GM23248 (cell line): Measurements from ENCODE around the gene MNX1. TPM values are rescaled to one million over a fixed set of nuclear protein-coding genes. Genes with fewer than 3 reads are reported as not detected.

Experiments
- DNase-seq: peaks from one replicate; pipeline ENCODE4 v3.0.0-alpha.2; 2015
- H2AFZ ChIP-seq: fragments of 200-600 bp; sonication (generic); 2 replicates; pipeline ENCODE4 v1.6.1; 2016; ENCODE audit warnings: antibody characterized with exemption
- H3F3A ChIP-seq: fragments of 200-600 bp; sonication (generic); 2 replicates; pipeline ENCODE4 v1.6.1; 2016; ENCODE audit warnings: mild to moderate bottlenecking, antibody characterized with exemption, mixed run types; ENCODE audit not compliant: insufficient read depth
- H3K27ac ChIP-seq: fragments of 200-600 bp; sonication (generic); 2 replicates; pipeline ENCODE4 v1.5.1; 2016; ENCODE audit warnings: mild to moderate bottlenecking
- H3K27me3 ChIP-seq: fragments of 200-600 bp; sonication (generic); replicated peaks from 2 replicates; pipeline ENCODE4 v1.6.1; 2016; ENCODE audit warnings: mild to moderate bottlenecking; ENCODE audit not compliant: insufficient read depth
- H3K36me3 ChIP-seq: fragments of 200-600 bp; sonication (generic); 2 replicates; pipeline ENCODE4 v1.6.1; 2016; ENCODE audit warnings: low read depth, mild to moderate bottlenecking
- H3K4me1 ChIP-seq: fragments of 200-600 bp; sonication (generic); 2 replicates; pipeline ENCODE4 v1.6.1; 2016; ENCODE audit warnings: mild to moderate bottlenecking; ENCODE audit not compliant: insufficient read depth
- H3K4me2 ChIP-seq: fragments of 200-600 bp; sonication (generic); one replicate; pipeline ENCODE4 v1.6.1; 2016; ENCODE audit warnings: mild to moderate bottlenecking; ENCODE audit not compliant: unreplicated experiment
- H3K4me3 ChIP-seq: fragments of 200-600 bp; sonication (generic); 2 replicates; pipeline ENCODE4 v1.5.1; 2016; ENCODE audit warnings: mild to moderate bottlenecking
- H3K79me2 ChIP-seq: fragments of 200-600 bp; sonication (generic); 2 replicates; pipeline ENCODE4 v1.6.1; 2016; ENCODE audit warnings: mild to moderate bottlenecking; ENCODE audit not compliant: insufficient read depth
- H3K9ac ChIP-seq: fragments of 200-600 bp; sonication (generic); 2 replicates; pipeline ENCODE4 v1.6.1; 2016; ENCODE audit warnings: mild to moderate bottlenecking
- H3K9me2 ChIP-seq: fragments of 200-600 bp; sonication (generic); 2 replicates; pipeline ENCODE4 v1.6.1; 2016; ENCODE audit warnings: mixed run types, mild to moderate bottlenecking, moderate library complexity; ENCODE audit not compliant: insufficient read depth
- H3K9me3 ChIP-seq: fragments of 200-600 bp; sonication (generic); one replicate; pipeline ENCODE4 v1.6.1; 2017; ENCODE audit warnings: low read depth
- H4K20me1 ChIP-seq: fragments of 200-600 bp; sonication (generic); 2 replicates; pipeline ENCODE4 v1.6.0; 2016; ENCODE audit not compliant: insufficient read depth
- EZH2 ChIP-seq: fragments of 200-600 bp; sonication (generic); IDR thresholded peaks from 2 replicates; pipeline ENCODE4 v1.6.1; 2018; ENCODE audit warnings: antibody characterized with exemption, mild to moderate bottlenecking; ENCODE audit not compliant: insufficient read depth, poor library complexity, severe bottlenecking
- EZH2phosphoT487 ChIP-seq: fragments of 200-600 bp; sonication (generic); IDR thresholded peaks from 2 replicates; pipeline ENCODE4 v1.6.1; 2018; ENCODE audit warnings: antibody characterized with exemption, moderate library complexity, mild to moderate bottlenecking, low read depth; ENCODE audit not compliant: insufficient read depth
- WGBS, 2 experiments: methylation state at CpG; one replicate each; pipeline ENCODE4 v1.1.6; 2015 to 2017; ENCODE audit warnings: low lambda C conversion rate in 2 of 2, low coverage in 1 of 2; ENCODE audit errors: missing lambda C conversion rate in 2 of 2; 5-methylcytosine and 5-hydroxymethylcytosine counted together
- in situ Hi-C: fragments of 300-500 bp; cut with MboI; formaldehyde crosslinking; loops from 2 replicates; pipeline ENCODE4 v1.15.0; 2020
- polyA plus RNA-seq: library from polyadenylated mRNA; unstranded; fragments of >200 nt; fragmentation: Nextera tagmentation; extraction: Ambion mirVana; gene quantifications from 2 replicates; pipeline ENCODE4 v1.2.1, GENCODE V29; 2016
- total RNA-seq: library from RNA; depleted of rRNA; stranded (reverse); fragments of >200 nt; shearing (Covaris generic); gene quantifications from 2 replicates; pipeline ENCODE4 v1.2.3, GENCODE V29; 2014

Gene MNX1
- total and polyA plus RNA-seq, 2 experiments from 2014 or later, result not detected

DNA sequence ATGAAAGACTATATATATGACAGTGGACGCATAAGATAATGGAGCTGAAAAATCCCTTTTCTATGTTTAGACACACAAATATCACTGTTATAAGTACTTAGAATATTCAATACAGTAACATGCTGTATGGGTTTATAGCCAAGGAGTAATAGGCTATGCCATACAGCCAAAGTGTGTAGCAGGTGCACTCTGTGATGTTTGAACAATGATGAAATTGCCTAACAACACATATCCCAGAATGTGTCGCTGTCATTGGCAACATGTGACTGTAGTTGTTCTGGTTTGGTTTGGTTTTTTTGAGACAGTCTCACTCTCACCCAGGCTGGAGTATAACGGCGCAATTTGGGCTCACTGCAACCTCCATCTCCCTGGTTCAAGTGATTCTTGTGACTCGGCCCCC is 34.8 kb downstream of the MNX1 start:
- H3K27ac ChIP-seq, result no peak overlapping the region
- no peaks in the 10 kb centered on the region for H3K9me3 ChIP-seq
- H2AFZ ChIP-seq, result no peak overlapping the region
- no peaks in the 10 kb centered on the region for H3K79me2 ChIP-seq
- DNase-seq, result no peak
- 94 to 99% methylated on average over 5 of the region's 5 CpGs for WGBS, 2 experiments
- in situ Hi-C loops, result no loop called here
- H3K27me3 ChIP-seq, result no peaks in the 10 kb centered on the region
- no peak overlapping the region for H3K4me2 ChIP-seq
- no peaks in the 10 kb centered on the region for H3K4me1 ChIP-seq
- H4K20me1 ChIP-seq, result no peaks in the 10 kb centered on the region
- no peak overlapping the region for H3K4me3 ChIP-seq
- H3K9me2 ChIP-seq, result no peaks in the 10 kb centered on the region
- H3K9ac ChIP-seq, result no peak overlapping the region
- H3F3A ChIP-seq, result no peaks in the 10 kb centered on the region
- 0 out of 2 replicates have a peak, but pooled peaks cover 10% of the 10 kb centered on the region for H3K36me3 ChIP-seq
- TF ChIP-seq EZH2 (no peak), EZH2phosphoT487 (no peak)

DNA sequence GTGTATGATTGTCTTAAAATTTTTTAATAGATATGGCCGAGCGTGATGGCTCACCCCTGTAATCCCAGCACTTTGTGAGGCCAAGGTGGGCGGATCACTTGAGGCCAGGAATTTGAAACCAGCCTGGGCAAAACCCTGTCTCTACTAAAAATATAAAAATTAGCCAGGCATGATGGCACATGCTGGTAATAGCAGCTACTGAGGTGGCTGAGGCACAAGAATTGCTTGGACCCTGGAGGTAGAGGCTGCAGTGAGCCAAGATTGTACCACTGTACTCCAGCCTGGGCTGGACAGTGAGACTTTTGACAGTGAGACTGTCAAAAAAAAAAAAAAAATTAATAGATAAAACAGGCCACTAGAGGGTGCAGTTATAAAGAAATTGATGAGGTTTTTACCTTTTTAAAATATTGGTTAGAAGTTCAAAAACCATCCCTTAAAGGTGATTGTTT is 40.5 kb downstream of the MNX1 start:
- H3K27ac ChIP-seq, result no peak overlapping the region
- H4K20me1 ChIP-seq, result no peaks in the 10 kb centered on the region
- H3K27me3 ChIP-seq, result no peaks in the 10 kb centered on the region
- WGBS, 2 experiments, result 76 to 77% methylated on average over 3 of the region's 3 CpGs
- no peak for TF ChIP-seq EZH2
- no peak for TF ChIP-seq EZH2phosphoT487
- peaks cover 29% of the 10 kb centered on the region; the same call in 1 of the 2 replicates for H3K36me3 ChIP-seq
- H3F3A ChIP-seq, result peaks cover 6% of the 10 kb centered on the region
- H3K4me3 ChIP-seq, result no peak overlapping the region
- H2AFZ ChIP-seq, result no peak overlapping the region
- in situ Hi-C loops, result no loop called here
- H3K9me3 ChIP-seq, result no peaks in the 10 kb centered on the region
- peak; percentile 58 for DNase-seq
- H3K4me2 ChIP-seq, result no peak overlapping the region
- no peaks in the 10 kb centered on the region for H3K9me2 ChIP-seq
- no peaks in the 10 kb centered on the region for H3K4me1 ChIP-seq
- no peak overlapping the region for H3K9ac ChIP-seq
- H3K79me2 ChIP-seq, result no peaks in the 10 kb centered on the region

DNA sequence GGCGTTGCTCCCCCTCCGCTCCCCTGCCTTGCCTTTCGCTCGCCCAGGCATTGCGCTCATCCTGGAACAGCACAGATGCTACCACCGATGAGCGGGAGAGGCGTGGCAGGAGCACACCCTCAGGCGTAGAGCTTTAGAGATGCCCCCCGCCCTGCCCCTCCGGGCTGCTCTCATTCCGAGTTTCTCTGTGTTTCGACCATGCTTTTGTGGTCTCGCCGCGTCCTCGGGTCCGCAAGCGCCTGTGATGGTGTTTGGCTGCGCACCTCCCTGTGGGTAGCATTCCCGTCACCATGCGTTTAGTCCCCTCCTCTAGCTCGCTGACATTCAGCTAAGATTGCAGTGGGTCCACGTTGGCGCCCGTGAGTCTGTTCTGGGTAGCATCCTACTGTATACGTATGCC is 42.3 kb downstream of the MNX1 start:
- Histone ChIP-seq H3K4me1 (no peaks in the 10 kb centered on the region), H3F3A (peaks cover 6% of the 10 kb centered on the region), H3K79me2 (no peaks in the 10 kb centered on the region), H3K9me3 (no peaks in the 10 kb centered on the region), H2AFZ (no peak overlapping the region), H3K9ac (no peak overlapping the region), H3K27ac (no peak overlapping the region), H3K4me3 (no peak overlapping the region), H3K4me2 (no peak overlapping the region), H4K20me1 (no peaks in the 10 kb centered on the region), H3K36me3 (peaks cover 46% of the 10 kb centered on the region; the same call in 1 of the 2 replicates), H3K27me3 (no peaks in the 10 kb centered on the region), H3K9me2 (no peaks in the 10 kb centered on the region)
- in situ Hi-C loops, result no loop called here
- TF ChIP-seq EZH2 (no peak), EZH2phosphoT487 (no peak)
- no peak for DNase-seq
- WGBS, 2 experiments, result 97 to 98% methylated on average over 27 of the region's 27 CpGs

DNA sequence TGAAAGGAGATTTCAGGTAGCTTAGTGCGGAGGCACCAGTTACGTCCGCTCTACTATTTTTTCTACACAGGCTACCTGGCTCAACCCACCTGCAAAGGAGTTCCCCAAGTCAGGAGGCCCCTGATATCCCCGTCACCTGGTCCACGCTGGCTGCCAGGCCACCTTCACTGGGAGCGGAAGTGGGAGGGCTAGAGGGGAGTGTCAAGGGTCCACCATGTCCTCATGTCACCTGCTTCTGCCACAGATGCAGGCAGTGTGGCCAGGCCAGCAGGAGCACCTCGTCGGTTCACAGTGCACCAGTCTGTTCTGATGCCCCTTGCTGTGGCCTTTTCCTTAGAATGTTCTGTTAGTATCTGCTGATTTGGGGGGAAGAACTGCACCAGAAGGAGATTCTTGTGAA is 44.1 kb downstream of the MNX1 start:
- no peak for TF ChIP-seq EZH2
- no peak for TF ChIP-seq EZH2phosphoT487

DNA sequence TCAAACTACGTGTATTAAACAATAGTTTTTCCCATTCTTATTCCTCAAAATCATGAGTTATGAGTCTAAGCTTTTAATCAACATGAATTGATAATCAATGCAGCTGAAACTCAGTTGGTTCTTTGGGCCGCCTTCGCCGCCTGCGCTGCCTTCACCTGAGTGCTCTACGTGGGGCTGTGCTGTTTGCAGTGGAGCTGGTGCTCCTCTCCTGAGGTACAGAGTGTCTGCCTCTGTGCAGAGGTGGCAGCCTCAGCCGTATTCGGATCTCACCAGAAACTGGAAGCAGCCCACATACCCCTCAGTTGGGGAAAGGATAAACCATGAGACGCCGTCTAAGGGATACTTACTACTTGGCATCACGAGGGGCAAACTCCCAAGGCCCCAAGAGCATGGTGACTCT is 45.5 kb downstream of the MNX1 start:
- Histone ChIP-seq H3K79me2 (peaks cover 13% of the 10 kb centered on the region), H3K9me3 (no peaks in the 10 kb centered on the region), H3K27me3 (no peaks in the 10 kb centered on the region), H3K4me2 (no peak overlapping the region), H2AFZ (no peak overlapping the region), H3K4me1 (no peaks in the 10 kb centered on the region), H3K36me3 (peaks cover 51% of the 10 kb centered on the region; the same call in 1 of the 2 replicates), H3K27ac (no peak overlapping the region), H3K9ac (no peak overlapping the region), H3K4me3 (no peak overlapping the region), H3K9me2 (no peaks in the 10 kb centered on the region), H4K20me1 (no peaks in the 10 kb centered on the region), H3F3A (peaks cover 6% of the 10 kb centered on the region)
- in situ Hi-C loops, result no loop called here
- TF ChIP-seq EZH2phosphoT487 (no peak), EZH2 (no peak)
- no peak for DNase-seq
- 95 to 99% methylated on average over 11 of the region's 11 CpGs for WGBS, 2 experiments

More for the DNA sequence above, 44.1 kb downstream of the MNX1 start:
- DNase-seq, result no peak
- H3K36me3 ChIP-seq, result peaks cover 45% of the 10 kb centered on the region; the same call in 1 of the 2 replicates
- H3K9me2 ChIP-seq, result no peaks in the 10 kb centered on the region
- peaks cover 6% of the 10 kb centered on the region for H3F3A ChIP-seq
- no peaks in the 10 kb centered on the region for H3K9me3 ChIP-seq
- 91 to 93% methylated on average over 8 of the region's 8 CpGs for WGBS, 2 experiments
- no peak overlapping the region for H2AFZ ChIP-seq
- no peak overlapping the region for H3K9ac ChIP-seq
- in situ Hi-C loops, result no loop called here
- H3K4me1 ChIP-seq, result no peaks in the 10 kb centered on the region
- no peaks in the 10 kb centered on the region for H4K20me1 ChIP-seq
- H3K27ac ChIP-seq, result no peak overlapping the region
- H3K79me2 ChIP-seq, result no peaks in the 10 kb centered on the region
- no peak overlapping the region for H3K4me3 ChIP-seq
- no peaks in the 10 kb centered on the region for H3K27me3 ChIP-seq
- no peak overlapping the region for H3K4me2 ChIP-seq
